CD4-positive, alpha-beta memory T cell (primary cell): Measurements from ENCODE around the gene ELF1. TPM values are rescaled to one million over a fixed set of nuclear protein-coding genes. Genes with fewer than 3 reads are reported as not detected.

Source experiments
- CTCF ChIA-PET: fragments of 350-600 bp; sonication (Branson Sonifier 250); formaldehyde crosslinking; loops from one replicate; lab custom pipeline; 2021; ENCODE audit warnings: inconsistent platforms; ENCODE audit not compliant: partially characterized antibody; lab: Charles Lee
- POLR2A ChIA-PET: fragments of 350-600 bp; sonication (Branson Sonifier 250); formaldehyde crosslinking; loops from one replicate; lab custom pipeline; 2021; ENCODE audit not compliant: partially characterized antibody; lab: Charles Lee
- DNase-seq, 5 donors: peaks; one replicate each; pipeline versions ENCODE4 v3.0.0 to v3.0.0-alpha.2; 2020 to 2022; ENCODE audit warnings: mixed read lengths in 1 of 5
- H3K27ac ChIP-seq: one replicate; pipeline ENCODE4 v1.7.0; 2013; ENCODE audit warnings: low read depth, low read length
- H3K27me3 ChIP-seq: 2 replicates; pipeline ENCODE4 v1.7.0; 2013; ENCODE audit warnings: mild to moderate bottlenecking, low read length, moderate library complexity; ENCODE audit not compliant: insufficient read depth
- H3K36me3 ChIP-seq: 2 replicates; pipeline ENCODE4 v1.7.0; 2013; ENCODE audit warnings: mild to moderate bottlenecking, low read length, moderate library complexity; ENCODE audit not compliant: insufficient read depth
- H3K4me1 ChIP-seq: 2 replicates; pipeline ENCODE4 v1.7.0; 2013; ENCODE audit warnings: mild to moderate bottlenecking, low read length, moderate library complexity; ENCODE audit not compliant: insufficient read depth
- H3K4me3 ChIP-seq, 2 donors: one replicate each; pipeline ENCODE4 v1.7.0; 2013; ENCODE audit warnings: low read length in 2 of 2, mild to moderate bottlenecking in 1 of 2
- H3K9me3 ChIP-seq, 2 donors: one replicate each; pipeline ENCODE4 v1.7.0; 2013; ENCODE audit warnings: low read length in 2 of 2, control low read depth in 1 of 2; ENCODE audit not compliant: control insufficient read depth in 1 of 2
- H3K27ac Mint-ChIP-seq, 7 donors: one replicate each; pipeline ENCODE4 v1.8.0; 2020 to 2021; ENCODE audit warnings: mixed read lengths in 7 of 7, mild to moderate bottlenecking in 6 of 7, inconsistent platforms in 3 of 7, moderate library complexity in 3 of 7
- H3K27me3 Mint-ChIP-seq, 2 donors: one replicate each; pipeline ENCODE4 v1.8.0; 2020 to 2021; ENCODE audit warnings: mixed read lengths in 2 of 2
- H3K36me3 Mint-ChIP-seq, 2 donors: one replicate each; pipeline ENCODE4 v1.8.0; 2020 to 2021; ENCODE audit warnings: mixed read lengths in 2 of 2, inconsistent platforms in 1 of 2, mild to moderate bottlenecking in 1 of 2
- H3K4me1 Mint-ChIP-seq, 4 donors: one replicate each; pipeline ENCODE4 v1.8.0; 2020 to 2021; ENCODE audit warnings: mixed read lengths in 4 of 4, mild to moderate bottlenecking in 1 of 4
- H3K4me3 Mint-ChIP-seq, 8 donors: one replicate each; pipeline ENCODE4 v1.8.0; 2020 to 2021; ENCODE audit warnings: mixed read lengths in 8 of 8, mild to moderate bottlenecking in 7 of 8, moderate library complexity in 6 of 8, inconsistent platforms in 3 of 8
- H3K9me3 Mint-ChIP-seq, 8 donors: one replicate each; pipeline ENCODE4 v1.8.0; 2020 to 2021; ENCODE audit warnings: mixed read lengths in 8 of 8, mild to moderate bottlenecking in 5 of 8, inconsistent platforms in 3 of 8, moderate library complexity in 1 of 8
- intact Hi-C: fragments of 100-400 bp; cut with micrococcal nuclease; formaldehyde crosslinking; loops from one replicate; pipeline ENCODE4 v1.15.1; 2023
- polyA plus RNA-seq, 2 donors: library from polyadenylated mRNA; unstranded; fragments of 300-500 nt; fragmentation: Illumina TruSeq; gene quantifications; one replicate each; pipeline ENCODE4 v1.2.3, GENCODE V29; 2021
- total RNA-seq, 2 experiments: library from RNA; stranded (reverse); gene quantifications; one replicate each; pipeline ENCODE4 v1.2.3, GENCODE V29; 2021

Gene ELF1
- total and polyA plus RNA-seq, 4 experiments from 2014 or later, result 136 to 192 (median 168) TPM

DNA sequence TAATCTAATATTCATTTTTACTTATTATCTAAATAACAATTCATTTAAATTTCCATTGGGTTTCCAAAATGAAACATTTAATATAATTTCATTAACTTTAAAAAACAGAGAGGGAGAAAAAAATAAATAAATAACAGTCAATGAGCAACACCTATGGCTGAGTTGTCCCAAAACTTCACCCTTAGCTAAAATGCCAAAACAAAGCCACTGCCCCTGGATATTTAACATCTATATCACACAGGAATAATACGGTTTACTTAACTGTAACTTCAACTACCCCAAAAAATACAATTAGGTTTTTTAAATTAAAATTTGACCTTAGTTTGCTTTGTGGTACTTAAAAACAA, 541 bp downstream of the ELF1 start:
- no peaks in the 10 kb centered on the region for H3K27me3 Mint-ChIP-seq
- H3K36me3 Mint-ChIP-seq, result peaks cover 0 to 16% of the 10 kb centered on the region in 2 donors
- Histone ChIP-seq H3K36me3 (no peaks in the 10 kb centered on the region), H3K27me3 (no peaks in the 10 kb centered on the region), H3K9me3 (no peaks in the 10 kb centered on the region), H3K4me3 (peak overlapping the region; percentile 65 to 72), H3K4me1 (peaks cover 37% of the 10 kb centered on the region), H3K27ac (peak overlapping the region; percentile 85)
- peak overlapping the region; percentile 90 to 99 (median 95) for H3K27ac Mint-ChIP-seq
- ChIA-PET POLR2A (interaction anchor here (0.5 to 11.2 kb wide), 18 partner anchors 10 to 1981 kb away, joined by 3 to 226 read pairs (median 11); partner anchors contain the start of genes PROSER1 and WBP4), CTCF (interaction anchor here (1.1 to 6.5 kb wide), 15 partner anchors 8 to 241 kb away, joined by 3 to 48 read pairs (median 4); partner anchors contain the start of gene WBP4)
- peaks cover 29 to 43% (median 36%) of the 10 kb centered on the region in 4 donors for H3K4me1 Mint-ChIP-seq
- no peak for DNase-seq
- intact Hi-C loops, result loop anchor here (2.0 kb wide), 1 partner anchor 98 kb away; no protein-coding TSS in a partner anchor
- peak overlapping the region; percentile 83 to 98 (median 94) for H3K4me3 Mint-ChIP-seq
- H3K9me3 Mint-ChIP-seq, result peaks cover 0 to 2% (median 0%) of the 10 kb centered on the region in 8 donors

- intact Hi-C loops, result loop anchor here (1.0 to 2.0 kb wide), 4 partner anchors 13 to 97 kb away; no protein-coding TSS in a partner anchor
- Histone ChIP-seq H3K4me3 (peak overlapping the region; percentile 55 to 65), H3K27ac (peak overlapping the region; percentile 85), H3K36me3 (no peaks in the 10 kb centered on the region), H3K27me3 (no peaks in the 10 kb centered on the region), H3K9me3 (no peaks in the 10 kb centered on the region), H3K4me1 (peaks cover 41% of the 10 kb centered on the region)
- Mint-ChIP-seq H3K4me3 (peak overlapping the region; percentile 83 to 97 (median 94)), H3K4me1 (peaks cover 33 to 47% (median 39%) of the 10 kb centered on the region in 4 donors), H3K27me3 (no peaks in the 10 kb centered on the region), H3K36me3 (peaks cover 0 to 20% of the 10 kb centered on the region in 2 donors), H3K9me3 (peaks cover 0 to 2% (median 0%) of the 10 kb centered on the region in 8 donors), H3K27ac (peak overlapping the region; percentile 89 to 99 (median 96))
- DNase-seq, result peak in 1 of 5 donors; percentile 34
- CTCF ChIA-PET, result interaction anchor here (1.2 to 6.5 kb wide), 10 partner anchors 11 to 241 kb away, joined by 3 to 48 read pairs (median 5); partner anchors contain the start of gene WBP4
- POLR2A ChIA-PET, result interaction anchor here (0.8 to 11.2 kb wide), 17 partner anchors 10 to 1981 kb away, joined by 3 to 226 read pairs (median 12); partner anchors contain the start of genes PROSER1 and WBP4
Observed at GRCh38 chr13:41017817-41018601, 1.1 kb downstream of the ELF1 start.

DNA sequence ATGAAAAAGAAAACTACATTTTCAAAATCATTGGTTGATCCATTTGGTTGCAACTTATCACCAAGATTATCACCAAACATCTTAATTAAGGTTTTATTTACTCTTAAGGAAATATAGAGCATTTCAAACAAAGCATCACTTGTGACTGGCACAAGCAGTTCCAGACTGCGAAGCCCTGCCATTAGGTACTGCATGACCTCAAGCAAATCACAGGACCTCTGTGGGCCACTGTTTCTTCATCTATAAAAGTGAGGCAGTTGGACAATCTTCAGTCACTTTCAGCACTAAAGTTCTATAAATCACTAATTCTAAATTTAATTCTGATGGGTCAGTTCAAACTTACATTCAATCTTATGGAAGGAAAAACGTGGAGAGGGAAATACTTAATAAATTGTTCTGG, 2.0 kb downstream of the ELF1 start:
- peak overlapping the region; percentile 83 to 97 (median 94) for H3K4me3 Mint-ChIP-seq
- Histone ChIP-seq H3K27ac (peak overlapping the region; percentile 85), H3K4me1 (peaks cover 50% of the 10 kb centered on the region), H3K27me3 (no peaks in the 10 kb centered on the region), H3K9me3 (no peaks in the 10 kb centered on the region), H3K4me3 (peak overlapping the region; percentile 55 to 65), H3K36me3 (no peaks in the 10 kb centered on the region)
- peaks cover 3 to 23% of the 10 kb centered on the region in 2 donors for H3K36me3 Mint-ChIP-seq
- peaks cover 0 to 1% (median 0%) of the 10 kb centered on the region in 8 donors for H3K9me3 Mint-ChIP-seq
- CTCF ChIA-PET, result interaction anchor here (1.2 to 6.5 kb wide), 9 partner anchors 10 to 240 kb away, joined by 3 to 48 read pairs (median 4); partner anchors contain the start of gene WBP4
- intact Hi-C loops, result loop anchor here (1.0 kb wide), 3 partner anchors 12 to 43 kb away; no protein-coding TSS in a partner anchor
- H3K27me3 Mint-ChIP-seq, result no peaks in the 10 kb centered on the region
- POLR2A ChIA-PET, result interaction anchor here (0.6 to 11.2 kb wide), 15 partner anchors 9 to 228 kb away, joined by 3 to 226 read pairs (median 4); partner anchors contain the start of gene WBP4
- peak in 3 of 5 donors; percentile 31 to 59 (median 38) for DNase-seq
- H3K27ac Mint-ChIP-seq, result peak overlapping the region; percentile 89 to 98 (median 96)
- H3K4me1 Mint-ChIP-seq, result peaks cover 36 to 53% (median 43%) of the 10 kb centered on the region in 4 donors

GRCh38 chr13:41015920-41016319, 3.2 kb downstream of the ELF1 start:
- Histone ChIP-seq H3K36me3 (no peaks in the 10 kb centered on the region), H3K27me3 (no peaks in the 10 kb centered on the region), H3K4me3 (peak overlapping the region; percentile 18 to 38), H3K4me1 (peaks cover 62% of the 10 kb centered on the region), H3K9me3 (no peaks in the 10 kb centered on the region), H3K27ac (peak overlapping the region; percentile 50)
- intact Hi-C loops, result no loop called here
- H3K4me3 Mint-ChIP-seq, result peak overlapping the region; percentile 83 to 94 (median 92)
- no peaks in the 10 kb centered on the region for H3K27me3 Mint-ChIP-seq
- peak overlapping the region; percentile 85 to 97 (median 89) for H3K27ac Mint-ChIP-seq
- POLR2A ChIA-PET, result interaction anchor here (1.0 to 11.2 kb wide), 6 partner anchors 8 to 45 kb away, joined by 3 to 226 read pairs (median 55); partner anchors contain the start of gene WBP4
- H3K36me3 Mint-ChIP-seq, result peaks cover 12 to 31% of the 10 kb centered on the region in 2 donors
- H3K4me1 Mint-ChIP-seq, result peaks cover 35 to 65% (median 48%) of the 10 kb centered on the region in 4 donors
- H3K9me3 Mint-ChIP-seq, result no peaks in the 10 kb centered on the region
- CTCF ChIA-PET, result interaction anchor here (1.2 to 6.5 kb wide), 4 partner anchors 31 to 94 kb away, joined by 3 to 48 read pairs (median 10); partner anchors contain the start of gene WBP4
- DNase-seq, result no peak

DNA sequence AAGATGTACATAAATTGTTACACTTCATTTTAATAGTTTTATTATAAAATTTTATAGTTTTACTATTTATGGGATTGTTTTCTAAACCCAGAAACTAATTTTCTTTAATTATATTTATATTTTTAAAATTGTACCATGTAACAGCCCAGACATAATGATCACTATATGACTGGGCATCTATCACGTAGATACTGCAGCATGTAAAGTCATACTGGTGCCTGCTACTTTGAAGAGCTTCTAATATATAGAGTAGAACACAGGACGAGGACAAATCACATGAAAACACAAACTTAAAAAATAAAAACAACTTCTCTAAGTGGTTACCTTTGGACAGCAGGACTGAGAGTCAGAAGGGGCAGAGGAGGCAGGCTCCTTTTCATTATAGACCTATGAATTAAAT, 5.3 kb downstream of the ELF1 start:
- Mint-ChIP-seq H3K36me3 (peaks cover 14 to 32% of the 10 kb centered on the region in 2 donors), H3K9me3 (no peaks in the 10 kb centered on the region), H3K4me3 (peak overlapping the region; percentile 77 to 94 (median 92)), H3K4me1 (peaks cover 37 to 68% (median 47%) of the 10 kb centered on the region in 4 donors), H3K27me3 (no peaks in the 10 kb centered on the region), H3K27ac (peak overlapping the region; percentile 47 to 93 (median 89))
- ChIA-PET POLR2A (interaction anchor here (0.6 to 11.2 kb wide), 7 partner anchors 8 to 92 kb away, joined by 3 to 226 read pairs (median 6); partner anchors contain the start of gene WBP4), CTCF (interaction anchor here (1.0 to 5.3 kb wide), 7 partner anchors 11 to 237 kb away, joined by 4 to 25 read pairs (median 10); partner anchors contain the start of gene WBP4)
- Histone ChIP-seq H3K27ac (peak overlapping the region; percentile 32), H3K4me1 (peaks cover 68% of the 10 kb centered on the region), H3K36me3 (no peaks in the 10 kb centered on the region), H3K4me3 (no peak overlapping the region), H3K27me3 (no peaks in the 10 kb centered on the region), H3K9me3 (no peaks in the 10 kb centered on the region)
- DNase-seq, result no peak
- intact Hi-C loops, result no loop called here

DNA sequence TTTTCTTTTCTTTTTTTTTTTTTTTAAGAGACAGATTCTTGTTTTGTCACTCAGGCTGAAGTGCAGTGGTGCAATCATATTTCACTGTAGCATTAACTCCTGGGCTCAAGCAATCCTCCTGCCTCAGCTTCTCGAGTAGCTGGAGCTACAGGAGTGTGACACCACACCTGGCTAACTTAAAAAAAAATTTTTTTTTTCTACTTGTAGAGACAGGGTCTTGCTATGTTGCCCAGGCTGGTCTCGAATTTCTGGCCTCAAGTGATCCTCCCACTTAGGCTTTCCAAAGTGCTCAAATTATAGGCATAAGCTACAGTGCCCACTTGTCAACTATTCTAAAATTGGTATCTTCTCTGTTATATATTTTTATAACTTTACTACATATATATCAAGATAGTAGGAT, 6.6 kb downstream of the ELF1 start:
- H3K36me3 Mint-ChIP-seq, result peaks cover 18 to 31% of the 10 kb centered on the region in 2 donors
- H3K9me3 ChIP-seq, result no peaks in the 10 kb centered on the region
- H3K27ac ChIP-seq, result no peak overlapping the region
- intact Hi-C loops, result no loop called here
- no peak overlapping the region for H3K4me3 ChIP-seq
- H3K4me3 Mint-ChIP-seq, result peak overlapping the region in 4 of 8 donors; percentile 21 to 42 (median 34)
- CTCF ChIA-PET, result interaction anchor here (0.6 to 5.3 kb wide), 10 partner anchors 10 to 48 kb away, joined by 3 to 25 read pairs (median 5); partner anchors contain the start of gene WBP4
- peaks cover 44 to 78% (median 59%) of the 10 kb centered on the region in 4 donors for H3K4me1 Mint-ChIP-seq
- H3K27me3 ChIP-seq, result no peaks in the 10 kb centered on the region
- H3K27ac Mint-ChIP-seq, result peak overlapping the region in 4 of 7 donors; percentile 0 to 70 (median 41)
- H3K27me3 Mint-ChIP-seq, result no peaks in the 10 kb centered on the region
- H3K4me1 ChIP-seq, result peaks cover 81% of the 10 kb centered on the region
- DNase-seq, result no peak
- POLR2A ChIA-PET, result interaction anchor here (0.8 to 11.2 kb wide), 5 partner anchors 10 to 48 kb away, joined by 3 to 226 read pairs (median 9); partner anchors contain the start of gene WBP4
- H3K9me3 Mint-ChIP-seq, result no peaks in the 10 kb centered on the region
- H3K36me3 ChIP-seq, result no peaks in the 10 kb centered on the region
